ENCODE measurements around the gene MMP19. TPM values are rescaled to one million over a fixed set of nuclear protein-coding genes. Genes with fewer than 3 reads are reported as not detected.
"Not testable (repeated sequence)": the region's sequence is repeated elsewhere in the genome, so short reads cannot be mapped to it uniquely, and the experiment has no call there.

MMP19 gene
- total and polyA plus RNA-seq, 2 donors (not counting 1 experiment from before 2014, with no cell fraction given) = 0.42 TPM; not detected in 1

DNA sequence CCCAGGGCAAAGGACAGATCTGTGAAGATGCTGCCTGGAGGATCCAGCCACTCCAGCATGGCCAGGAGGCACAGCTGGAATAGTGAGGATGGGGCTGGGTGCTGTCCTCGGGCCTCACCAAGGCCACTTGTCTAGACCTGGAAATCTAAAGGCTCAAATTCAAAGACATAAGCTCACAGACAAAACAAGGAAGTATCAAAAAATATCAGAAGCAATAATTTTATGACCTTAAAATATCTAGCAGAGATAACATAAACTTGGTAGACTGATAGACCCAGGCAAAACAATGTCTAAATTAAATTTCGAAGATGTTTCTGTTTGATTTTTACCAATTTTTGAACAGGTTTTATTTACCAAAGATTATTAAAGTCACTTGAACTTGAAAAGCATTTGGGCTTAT is 22.6 kb upstream of the MMP19 start:
- CTCF ChIA-PET = no interaction called here
- ATAC-seq (ENCODE audit: low read depth) (no peak), DNase-seq (no peak)
- H3K9me3 Mint-ChIP-seq (ENCODE audit: insufficient read depth) = peaks cover 3% of the 10 kb centered on the region
- H3K27me3 Mint-ChIP-seq = no peaks in the 10 kb centered on the region
- WGBS (ENCODE audit: insufficient coverage) = no CpG with 5 or more reads among the region's 2 CpGs
- Histone ChIP-seq H4K20me1 (ENCODE audit: control insufficient read depth, insufficient read depth, low read length, poor library complexity, severe bottlenecking) (no peaks in the 10 kb centered on the region), H3K9ac (ENCODE audit: low read length) (no peak overlapping the region), H3K9me3 (ENCODE audit: control extremely low read depth in 1 of 3, control insufficient read depth in 2 of 3, insufficient read depth in 1 of 3, low read length in 2 of 3) (peaks cover 3 to 22% (median 4%) of the 10 kb centered on the region in 3 donors), H2AFZ (ENCODE audit: insufficient read depth, low read depth, low read length, poor library complexity, severe bottlenecking) (no peak overlapping the region), H3K4me1 (ENCODE audit: control insufficient read depth in 2 of 2, insufficient read depth in 2 of 2, low read length in 2 of 2) (no peaks in the 10 kb centered on the region), H3K4me3 (ENCODE audit: control extremely low read depth in 1 of 5, extremely low read depth in 1 of 5, insufficient read depth in 1 of 5, low read depth in 2 of 5, low read length in 4 of 5) (no peak overlapping the region), H3K27me3 (replicated peaks in 1 of 4; ENCODE audit: control extremely low read depth in 1 of 4, control insufficient read depth in 3 of 4, insufficient read depth in 4 of 4, low read length in 3 of 4) (no peaks in the 10 kb centered on the region), H3K27ac (ENCODE audit: low read length in 2 of 2) (no peak overlapping the region), H3K79me2 (ENCODE audit: control insufficient read depth, insufficient read depth, low read length) (no peaks in the 10 kb centered on the region), H3K4me2 (replicated peaks; ENCODE audit: low read depth, low read length, poor library complexity, severe bottlenecking) (no peak overlapping the region), H3K36me3 (replicated peaks in 1 of 2; ENCODE audit: control extremely low read depth in 1 of 2, control insufficient read depth in 1 of 2, extremely low read depth in 1 of 2, insufficient read depth in 2 of 2, low read length in 1 of 2) (no peaks in the 10 kb centered on the region)
- intact Hi-C loops (cut with micrococcal nuclease) = no loop called here
- no peak for TF ChIP-seq CTCF (IDR thresholded peaks at IDR 0.05)
- TF ChIP-seq EZH2 (IDR thresholded peaks at IDR 0.05; ENCODE audit: borderline replicate concordance, insufficient read depth, low read depth, low read length, poor library complexity, severe bottlenecking) = no peak
- no peak overlapping the region for H3K4me3 Mint-ChIP-seq
- H3K4me1 Mint-ChIP-seq = no peaks in the 10 kb centered on the region
- no peak overlapping the region for H3K27ac Mint-ChIP-seq
- POLR2A ChIA-PET = interaction anchor here (0.7 kb wide), 1 partner anchor 20 kb away, joined by 3 read pairs; no protein-coding TSS in a partner anchor

DNA sequence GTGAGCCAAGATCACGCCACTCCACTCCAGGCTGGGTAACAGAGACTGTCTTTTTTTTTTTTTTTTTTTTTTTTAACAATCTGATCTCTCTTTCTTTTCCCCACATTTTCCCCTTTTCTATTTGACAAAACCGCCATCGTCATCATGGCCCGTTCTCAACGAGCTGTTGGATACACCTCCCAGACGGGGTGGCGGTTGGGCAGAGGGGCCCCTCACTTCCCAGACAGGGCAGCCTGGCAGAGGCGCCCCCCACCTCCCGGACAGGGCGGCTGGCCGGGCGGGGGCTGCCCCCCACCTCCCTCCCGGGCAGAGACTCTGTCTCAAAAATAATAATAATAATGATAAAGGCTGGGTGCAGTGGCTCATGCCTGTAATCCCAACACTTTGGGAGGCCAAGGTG is 20.2 kb upstream of the MMP19 start:
- H3K4me1 ChIP-seq (ENCODE audit: control insufficient read depth in 2 of 2, insufficient read depth in 2 of 2, low read length in 2 of 2); H3K27me3 ChIP-seq (replicated peaks in 1 of 4; ENCODE audit: control extremely low read depth in 1 of 4, control insufficient read depth in 3 of 4, insufficient read depth in 4 of 4, low read length in 3 of 4); H3K9me3 Mint-ChIP-seq (ENCODE audit: insufficient read depth); H3K4me3 ChIP-seq (ENCODE audit: control extremely low read depth in 1 of 5, extremely low read depth in 1 of 5, insufficient read depth in 1 of 5, low read depth in 2 of 5, low read length in 4 of 5); H3K9ac ChIP-seq (ENCODE audit: low read length); CTCF ChIA-PET; H3K4me2 ChIP-seq (replicated peaks; ENCODE audit: low read depth, low read length, poor library complexity, severe bottlenecking); POLR2A ChIA-PET; H3K27me3 Mint-ChIP-seq; H3K4me1 Mint-ChIP-seq; H4K20me1 ChIP-seq (ENCODE audit: control insufficient read depth, insufficient read depth, low read length, poor library complexity, severe bottlenecking); intact Hi-C loops (cut with micrococcal nuclease); H3K36me3 ChIP-seq (replicated peaks in 1 of 2; ENCODE audit: control extremely low read depth in 1 of 2, control insufficient read depth in 1 of 2, extremely low read depth in 1 of 2, insufficient read depth in 2 of 2, low read length in 1 of 2); ATAC-seq (ENCODE audit: low read depth); H3K4me3 Mint-ChIP-seq; H2AFZ ChIP-seq (ENCODE audit: insufficient read depth, low read depth, low read length, poor library complexity, severe bottlenecking); H3K27ac Mint-ChIP-seq; H3K79me2 ChIP-seq (ENCODE audit: control insufficient read depth, insufficient read depth, low read length); DNase-seq; H3K27ac ChIP-seq (ENCODE audit: low read length in 2 of 2): not testable (repeated sequence)
- peaks cover 3 to 22% (median 4%) of the 10 kb centered on the region in 3 donors for H3K9me3 ChIP-seq (ENCODE audit: control extremely low read depth in 1 of 3, control insufficient read depth in 2 of 3, insufficient read depth in 1 of 3, low read length in 2 of 3)
- WGBS (ENCODE audit: insufficient coverage) = 92% methylated on average over 2 of the region's 13 CpGs
